Osteocyte (in vitro differentiated cells): ENCODE data around the gene TGFBI. TPM values are rescaled to one million over a fixed set of nuclear protein-coding genes. Genes with fewer than 3 reads are reported as not detected.

Source experiments
- DNase-seq: peaks from one replicate; pipeline ENCODE4 v3.0.0; 2021; ENCODE audit warnings: mixed read lengths; ENCODE audit not compliant: unreplicated experiment; ENCODE audit errors: extremely low spot score
- H3K27ac Mint-ChIP-seq: one replicate; pipeline ENCODE4 v1.8.0; 2021; ENCODE audit warnings: mild to moderate bottlenecking, mixed read lengths; ENCODE audit not compliant: unreplicated experiment
- H3K27me3 Mint-ChIP-seq: one replicate; pipeline ENCODE4 v1.8.0; 2021; ENCODE audit warnings: mixed read lengths; ENCODE audit not compliant: unreplicated experiment
- H3K36me3 Mint-ChIP-seq: one replicate; pipeline ENCODE4 v1.8.0; 2021; ENCODE audit warnings: mixed read lengths; ENCODE audit not compliant: unreplicated experiment
- H3K4me1 Mint-ChIP-seq: one replicate; pipeline ENCODE4 v1.8.0; 2021; ENCODE audit warnings: mixed read lengths; ENCODE audit not compliant: unreplicated experiment
- H3K4me3 Mint-ChIP-seq: one replicate; pipeline ENCODE4 v1.8.0; 2021; ENCODE audit warnings: mild to moderate bottlenecking, moderate library complexity, mixed read lengths; ENCODE audit not compliant: unreplicated experiment
- H3K9me3 Mint-ChIP-seq: one replicate; pipeline ENCODE4 v1.8.0; 2021; ENCODE audit warnings: mixed read lengths; ENCODE audit not compliant: unreplicated experiment
- CTCF ChIP-seq: fragments of 200-600 bp; sonication (generic); IDR thresholded peaks from 2 replicates; pipeline ENCODE4 v1.5.0; 2021; ENCODE audit warnings: antibody characterized with exemption, mild to moderate bottlenecking, moderate library complexity
- long read RNA-seq: library from polyadenylated mRNA; unstranded; transcript quantifications from one replicate; pipeline ENCODE4 v2.0.0, GENCODE V29; 2021
- total RNA-seq: library from RNA; stranded (reverse); gene quantifications from 2 replicates; pipeline ENCODE4 v1.2.1, GENCODE V29; 2021

TGFBI gene
- 267 and 343 TPM in 2 replicates for total RNA-seq
- long read RNA-seq, transcript TGFBI-201 (17 exons, 2,804 nt): major isoform, 1,472 of 1,852 reads
- long read RNA-seq, partial matches to known transcripts: 172 of 1,852 reads
- long read RNA-seq, other reads (novel, unspliced or antisense): 208 of 1,852 reads

- Mint-ChIP-seq H3K4me3 (peak within 1 kb of the TSS; percentile 66), H3K27ac (peak within 1 kb of the TSS; percentile 27), H3K4me1 (peaks cover 75% of the 10 kb centered on the region), H3K27me3 (no peaks in the 10 kb centered on the region), H3K36me3 (peaks cover 10% of the 10 kb centered on the region), H3K9me3 (no peaks in the 10 kb centered on the region)
- no peak for DNase-seq
- no peak for TF ChIP-seq CTCF
These were observed at the start of gene TGFBI for GRCh38 chr5:136028782-136029742. Gene TGFBI (plus strand): TSS chr5:136028988. CDS start chr5:136029056, 68 bp downstream.

DNA sequence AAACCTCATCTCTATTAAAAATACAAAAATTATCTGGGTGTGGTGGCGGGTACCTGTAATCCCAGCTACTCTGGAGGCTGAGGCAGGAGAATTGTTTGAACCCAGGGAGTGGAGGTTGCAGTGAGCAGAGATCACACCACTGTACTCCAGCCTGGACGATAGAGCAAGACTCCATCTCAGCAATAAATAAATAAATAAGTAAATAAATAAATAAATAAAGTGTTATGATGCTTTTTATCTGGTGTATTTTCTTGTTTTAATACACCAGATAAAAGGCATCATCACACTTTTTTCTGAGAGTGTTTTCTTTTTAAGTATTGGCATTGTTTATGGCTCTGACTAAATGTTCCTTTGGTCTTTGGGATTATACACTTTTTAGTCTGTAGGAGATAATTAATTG is 49.8 kb upstream of the TGFBI start:
- TF ChIP-seq CTCF: no peak
- Mint-ChIP-seq H3K27ac (no peak overlapping the region), H3K4me3 (no peak overlapping the region), H3K27me3 (no peaks in the 10 kb centered on the region), H3K4me1 (peaks cover 13% of the 10 kb centered on the region), H3K9me3 (no peaks in the 10 kb centered on the region), H3K36me3 (no peaks in the 10 kb centered on the region)
- no peak for DNase-seq

DNA sequence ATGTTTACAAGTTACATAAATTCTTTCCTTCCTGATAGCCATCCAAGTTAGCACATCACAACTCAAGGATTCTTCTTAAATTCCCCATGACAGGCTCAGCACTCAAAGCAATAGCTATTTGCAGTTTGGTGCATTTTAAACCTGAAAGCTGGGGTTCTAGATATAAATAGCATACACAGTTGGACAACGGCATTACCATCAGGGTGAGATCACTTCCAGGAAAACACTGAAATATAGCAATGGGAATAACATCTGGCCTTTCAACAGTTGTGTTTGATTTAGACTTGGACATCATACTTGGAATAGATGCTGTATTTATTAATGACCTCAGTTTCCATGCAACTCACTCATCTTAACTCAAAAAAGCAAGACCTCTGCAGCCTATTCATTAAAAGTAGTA is 49.3 kb upstream of the TGFBI start:
- Mint-ChIP-seq H3K27ac (peak overlapping the region; percentile 31), H3K9me3 (no peaks in the 10 kb centered on the region), H3K4me1 (peaks cover 12% of the 10 kb centered on the region), H3K4me3 (no peak overlapping the region), H3K27me3 (no peaks in the 10 kb centered on the region), H3K36me3 (no peaks in the 10 kb centered on the region)
- no peak for DNase-seq
- TF ChIP-seq CTCF: no peak

DNA sequence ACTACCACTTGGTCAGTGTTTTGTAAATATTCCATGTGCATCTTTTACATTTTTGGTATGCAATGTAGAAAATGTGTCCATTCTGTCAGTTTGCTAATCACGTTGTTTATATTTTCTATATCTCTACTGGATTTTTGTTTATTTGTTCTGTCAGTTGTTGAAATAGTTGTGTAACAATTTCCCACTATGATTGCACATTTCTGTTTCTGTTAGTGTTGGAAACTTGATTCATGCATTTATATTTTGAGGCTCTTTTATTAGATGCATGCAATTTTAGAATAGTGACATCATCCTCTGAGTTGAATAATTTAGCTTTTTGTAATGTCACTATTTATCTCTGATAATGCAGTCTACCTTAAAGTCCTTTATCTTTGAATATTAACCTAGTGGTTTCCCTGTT is 48.2 kb upstream of the TGFBI start:
- H3K27ac Mint-ChIP-seq: no peak overlapping the region

More for the DNA sequence above, 48.2 kb upstream of the TGFBI start:
- no peak for TF ChIP-seq CTCF
- H3K4me1 Mint-ChIP-seq: peaks cover 12% of the 10 kb centered on the region
- DNase-seq: no peak
- no peaks in the 10 kb centered on the region for H3K27me3 Mint-ChIP-seq
- H3K36me3 Mint-ChIP-seq: no peaks in the 10 kb centered on the region
- H3K4me3 Mint-ChIP-seq: no peak overlapping the region
- H3K9me3 Mint-ChIP-seq: no peaks in the 10 kb centered on the region
